NOMO-1 (cell line): ENCODE data around the gene RAI1.
A peak's percentile ranks its signal among the peaks of the same experiment; 100 is the strongest.

ENCODE experiments used
- DNase-seq, 2 experiments: peaks; one replicate each; lab custom pipeline; 2025; ENCODE audit not compliant: unreplicated experiment in 2 of 2; lab: John Stamatoyannopoulos, UW

The RAI1 gene

GRCh38 chr17:17763734-17764133, 82.5 kb downstream of the RAI1 start:
- DNase-seq: no peak

GRCh38 chr17:17765359-17766076, 84.3 kb downstream of the RAI1 start:
- DNase-seq: no peak

GRCh38 chr17:17766077-17766743, 85.0 kb downstream of the RAI1 start:
- no peak for DNase-seq

- no peak for DNase-seq
Observed at GRCh38 chr17:17766744-17767120, 85.5 kb downstream of the RAI1 start.

GRCh38 chr17:17767154-17767869, 86.1 kb downstream of the RAI1 start:
- DNase-seq: no peak

GRCh38 chr17:17767887-17768418, 86.7 kb downstream of the RAI1 start:
- DNase-seq: peak in 1 of 2 experiments; percentile 7

GRCh38 chr17:17768424-17769088, 87.3 kb downstream of the RAI1 start:
- no peak for DNase-seq

- no peak for DNase-seq
Observed at GRCh38 chr17:17769869-17770631, 88.8 kb downstream of the RAI1 start.

- DNase-seq: no peak
Observed at GRCh38 chr17:17770632-17771044, 89.4 kb downstream of the RAI1 start.

GRCh38 chr17:17771498-17772201, 90.4 kb downstream of the RAI1 start:
- DNase-seq: no peak

GRCh38 chr17:17772231-17772630, 91.0 kb downstream of the RAI1 start:
- no peak for DNase-seq

- DNase-seq: no peak
Observed at GRCh38 chr17:17774009-17774881, 93.0 kb downstream of the RAI1 start.

GRCh38 chr17:17776889-17777288, 95.6 kb downstream of the RAI1 start:
- DNase-seq: no peak

- DNase-seq: no peak
Observed at GRCh38 chr17:17778308-17779014, 97.2 kb downstream of the RAI1 start.

- no peak for DNase-seq
Observed at GRCh38 chr17:17779015-17779611, 97.9 kb downstream of the RAI1 start.

- no peak for DNase-seq
Observed at GRCh38 chr17:17780922-17781590, 99.8 kb downstream of the RAI1 start.
